VCaP (cell line): ENCODE results near the gene NME4.

Experiments
- H3K27ac ChIP-seq: fragments of 450-650 bp; 2 replicates; pipeline ENCODE4 v1.5.1; 2017
- CTCF ChIP-seq: fragments of 450-650 bp; conservative IDR thresholded peaks from 2 replicates; pipeline ENCODE4 v1.5.1; 2017; ENCODE audit warnings: mild to moderate bottlenecking, moderate library complexity

Gene NME4

GRCh38 chr16:399340-400019 is 2.5 kb downstream of the NME4 start:
- TF ChIP-seq CTCF, result no peak
- no peak overlapping the region; the same call in 1 of the 2 replicates for H3K27ac ChIP-seq

GRCh38 chr16:400061-400591 is 3.1 kb downstream of the NME4 start:
- H3K27ac ChIP-seq, result no peak overlapping the region; the same call in 1 of the 2 replicates
- TF ChIP-seq CTCF, result no peak

DNA sequence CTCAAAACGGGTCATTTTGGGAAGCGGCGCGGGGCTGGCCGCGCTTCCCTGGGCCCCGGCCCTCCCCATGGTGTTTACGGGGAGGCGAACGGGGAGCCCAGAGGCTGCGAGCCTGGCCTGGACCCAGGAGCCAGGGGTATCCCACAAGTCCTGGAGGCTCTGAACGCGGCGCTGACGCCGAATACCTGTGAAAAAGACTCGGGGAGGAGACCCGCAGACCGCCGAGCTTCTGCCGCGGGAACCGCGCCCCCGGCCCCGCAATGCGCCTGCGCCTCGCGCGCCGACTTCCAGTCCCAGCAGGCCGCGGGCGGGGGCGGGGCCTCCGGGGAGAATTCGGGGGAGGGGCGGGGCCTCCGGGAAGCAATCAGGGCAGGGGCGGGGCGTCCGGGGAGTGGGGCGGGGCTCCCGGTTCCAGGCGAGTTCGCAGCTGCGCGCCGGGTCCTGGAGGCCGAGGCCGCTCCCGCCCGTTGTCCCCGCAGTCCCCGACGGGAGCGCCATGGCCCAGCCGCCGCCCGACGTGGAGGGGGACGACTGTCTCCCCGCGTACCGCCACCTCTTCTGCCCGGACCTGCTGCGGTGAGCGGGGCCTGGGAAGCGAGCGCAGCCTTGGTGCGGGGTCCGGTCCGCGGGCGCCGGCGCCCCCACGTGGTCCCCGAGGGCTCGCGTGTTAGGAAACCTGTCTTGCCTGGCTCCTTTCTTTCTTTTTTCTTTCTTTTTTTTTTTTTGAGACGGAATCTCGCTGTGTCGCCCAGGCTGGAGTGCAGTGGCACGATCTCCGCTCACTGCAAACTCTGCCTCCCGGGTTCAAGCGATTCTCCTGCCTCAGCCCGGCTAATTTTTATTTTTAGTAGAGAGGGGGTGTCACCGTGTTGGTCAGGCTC is 4.7 kb downstream of the NME4 start, which contains the start of gene DECR2:
DECR2 (plus strand) TSS at position 418 of the 881 bp plus-strand sequence; CDS start at position 497, 79 bp downstream.
- H3K27ac ChIP-seq, result peak within 1 kb of the TSS; percentile 81
- TF ChIP-seq CTCF, result peak; percentile 59

DNA sequence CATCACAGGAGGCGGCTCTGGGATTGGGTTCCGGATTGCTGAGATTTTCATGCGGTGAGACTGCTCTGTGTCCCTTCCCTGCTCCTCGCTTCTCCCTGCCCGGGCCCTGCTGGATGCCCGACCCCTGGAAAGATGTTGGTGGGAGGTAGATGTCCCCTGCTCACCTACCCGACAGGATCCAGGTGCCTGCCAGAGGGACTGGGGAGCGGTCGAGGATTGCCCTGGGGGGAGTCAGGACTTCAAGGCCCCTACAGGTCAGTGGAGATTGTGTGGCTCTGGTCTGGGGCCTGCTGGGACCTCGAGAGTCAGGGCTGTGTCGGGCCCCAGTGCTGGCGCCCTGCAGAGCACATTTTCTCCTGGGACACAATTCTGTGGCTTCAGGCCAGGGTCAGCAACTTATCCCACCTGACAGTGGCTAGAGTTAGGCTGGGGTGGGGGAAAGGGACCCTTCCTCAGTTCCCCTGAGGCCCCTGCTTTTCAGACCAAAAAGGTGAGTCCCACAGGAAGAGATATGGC is 8.0 kb downstream of the NME4 start:
- no peak for TF ChIP-seq CTCF
- no peak overlapping the region for H3K27ac ChIP-seq

DNA sequence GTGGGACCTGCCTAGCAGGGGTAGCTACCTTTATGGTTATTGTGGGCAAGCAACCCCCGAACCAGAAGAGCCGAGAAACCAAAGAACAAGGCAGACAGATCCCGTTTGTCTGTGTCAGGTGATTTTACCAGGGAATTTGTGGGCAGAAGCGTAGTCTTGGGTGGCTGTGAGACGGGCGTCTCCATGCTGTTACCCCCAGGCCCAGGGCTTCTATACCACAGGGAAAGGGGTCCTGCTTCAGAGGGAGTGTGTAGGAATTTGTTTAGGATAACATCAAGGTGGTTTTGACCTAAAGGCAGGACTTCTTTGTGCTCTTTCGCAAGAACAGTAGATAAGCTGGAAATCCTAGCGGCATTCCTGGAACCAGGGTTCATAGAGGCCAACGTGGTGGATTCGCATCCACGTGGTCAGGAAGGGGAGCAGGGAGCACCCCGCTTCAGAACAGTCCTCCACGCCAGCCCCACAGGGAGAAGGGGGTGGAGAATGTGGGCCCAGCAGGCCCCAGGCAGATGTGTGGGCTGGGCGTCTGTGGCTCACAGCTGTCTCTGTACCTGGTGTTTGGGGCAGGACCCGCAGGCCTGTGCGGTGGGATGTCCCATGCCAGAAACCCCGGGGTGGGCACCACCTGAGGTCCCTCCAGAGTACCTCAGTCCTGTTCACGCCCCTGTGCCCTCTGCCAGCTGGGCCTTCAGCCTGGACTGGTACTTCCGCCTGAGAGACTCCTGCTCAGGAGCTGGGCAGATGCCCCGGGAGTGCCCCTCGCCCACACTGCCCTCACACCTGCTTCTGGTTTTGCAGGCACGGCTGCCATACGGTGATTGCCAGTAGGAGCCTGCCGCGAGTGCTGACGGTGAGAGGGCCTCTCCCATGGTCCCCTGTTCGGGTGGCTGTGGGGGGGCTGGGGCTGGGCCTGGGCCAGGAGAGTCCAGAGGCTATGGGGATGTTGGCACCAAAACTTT is 8.8 kb downstream of the NME4 start:
- H3K27ac ChIP-seq, result no peak overlapping the region

GRCh38 chr16:407253-407652 is 10.3 kb downstream of the NME4 start:
- H3K27ac ChIP-seq, result no peak overlapping the region
- TF ChIP-seq CTCF, result no peak

More for the DNA sequence above, 8.8 kb downstream of the NME4 start:
- TF ChIP-seq CTCF, result no peak
